HepG2 (cell line): ENCODE data around the gene RBM19. TPM values are rescaled to one million over a fixed set of nuclear protein-coding genes. Genes with fewer than 3 reads are reported as not detected.

Experiments
- EP300 ChIP-seq, 3 experiments: sonication (generic) in 1 of 3; formaldehyde crosslinking in 1 of 3; IDR thresholded peaks; 2 replicates each; pipeline versions ENCODE4 v1.5.1 to v1.6.1; 2011 to 2020; ENCODE audit warnings: low read depth in 2 of 3, low read length in 2 of 3, borderline replicate concordance in 1 of 3, improper control_type of control experiment in 1 of 3, mild to moderate bottlenecking in 1 of 3, missing genetic modification reagents in 1 of 3, moderate library complexity in 1 of 3
- GATAD1 ChIP-seq: IDR thresholded peaks from 2 replicates; pipeline ENCODE4 v1.6.1; 2016; ENCODE audit warnings: missing genetic modification reagents, missing compliant biosample characterization
- GMEB1 ChIP-seq: sonication (generic); formaldehyde crosslinking; IDR thresholded peaks from 2 replicates; pipeline ENCODE4 v1.5.1; 2020; ENCODE audit warnings: missing genetic modification reagents, mild to moderate bottlenecking, borderline replicate concordance
- HDAC2 ChIP-seq: sonication (generic); formaldehyde crosslinking; IDR thresholded peaks from 2 replicates; pipeline ENCODE4 v1.4.0; 2020; ENCODE audit warnings: missing genetic modification reagents
- HIC2 ChIP-seq: sonication (generic); formaldehyde crosslinking; IDR thresholded peaks from 2 replicates; pipeline ENCODE4 v1.9.0; 2022; ENCODE audit warnings: low read depth, missing genetic modification reagents
- JUNB ChIP-seq: sonication (generic); formaldehyde crosslinking; IDR thresholded peaks from 2 replicates; pipeline ENCODE4 v1.8.0; 2022; ENCODE audit warnings: missing genetic modification reagents, mild to moderate bottlenecking, borderline replicate concordance
- KDM2A ChIP-seq: sonication (generic); formaldehyde crosslinking; IDR thresholded peaks from 2 replicates; pipeline ENCODE4 v1.4.0; 2020; ENCODE audit warnings: low read depth, missing genetic modification reagents, borderline replicate concordance
- MEIS1 ChIP-seq: sonication (generic); formaldehyde crosslinking; IDR thresholded peaks from 2 replicates; pipeline ENCODE4 v1.9.0; 2021; ENCODE audit warnings: mild to moderate bottlenecking, missing genetic modification reagents, moderate library complexity, borderline replicate concordance
- RXRB ChIP-seq: IDR thresholded peaks from 2 replicates; pipeline ENCODE4 v1.6.1; 2016; ENCODE audit warnings: borderline replicate concordance, missing genetic modification reagents, missing compliant biosample characterization
- SMAD3 ChIP-seq: sonication (generic); formaldehyde crosslinking; IDR thresholded peaks from 2 replicates; pipeline ENCODE4 v1.4.0; 2020; ENCODE audit warnings: missing genetic modification reagents
- SOX6 ChIP-seq, 2 experiments: fragments of 450-650 bp in 1 of 2; sonication (generic) in 1 of 2; formaldehyde crosslinking in 1 of 2; IDR thresholded peaks; 2 replicates each; pipeline versions ENCODE4 v1.4.0 to v1.6.1; 2017 to 2020; ENCODE audit warnings: antibody characterized with exemption in 1 of 2, mild to moderate bottlenecking in 1 of 2, missing genetic modification reagents in 1 of 2
- STAT6 ChIP-seq: sonication (generic); formaldehyde crosslinking; IDR thresholded peaks from 2 replicates; pipeline ENCODE4 v1.4.0; 2020; ENCODE audit warnings: missing genetic modification reagents, mild to moderate bottlenecking, borderline replicate concordance
- TRIM22 ChIP-seq: fragments of 450-650 bp; IDR thresholded peaks from 2 replicates; pipeline ENCODE4 v1.6.1; 2017
- ZBTB43 ChIP-seq: sonication (generic); formaldehyde crosslinking; conservative IDR thresholded peaks from 2 replicates; pipeline ENCODE4 v1.4.0; 2020; ENCODE audit warnings: missing genetic modification reagents
- ZNF513 ChIP-seq: sonication (generic); formaldehyde crosslinking; conservative IDR thresholded peaks from 2 replicates; pipeline ENCODE4 v1.5.0; 2020; ENCODE audit warnings: missing genetic modification reagents
- ZNF772 ChIP-seq: sonication (generic); formaldehyde crosslinking; IDR thresholded peaks from 2 replicates; pipeline ENCODE4 v1.5.0; 2020; ENCODE audit warnings: mild to moderate bottlenecking, missing genetic modification reagents
- ZNF83 ChIP-seq: sonication (generic); formaldehyde crosslinking; IDR thresholded peaks from 2 replicates; pipeline ENCODE4 v1.4.0; 2020; ENCODE audit warnings: missing genetic modification reagents, mild to moderate bottlenecking, borderline replicate concordance
- polyA plus RNA-seq, 8 experiments: library from polyadenylated mRNA; depleted of rRNA in 3 of 8; stranded (reverse) in 7 of 8; unstranded in 1 of 8; fragments of >200 nt; fragmentation: Illumina TruSeq in 4 of 8; extraction: Trizol in 4 of 8; gene quantifications; 2 replicates each; pipeline versions ENCODE4 v1.2.1 to v1.2.3, GENCODE V29; 2011 to 2016; ENCODE audit warnings: low read depth in 4 of 8, missing spikeins in 1 of 8, mixed read lengths in 1 of 8; ENCODE audit not compliant: insufficient read depth in 1 of 8
- total RNA-seq, 5 experiments: library from RNA; depleted of rRNA; stranded (reverse); fragments of >200 nt; fragmentation: Illumina TruSeq; extraction: Trizol; gene quantifications; 2 replicates each; pipeline ENCODE4 v1.2.3, GENCODE V29; 2016; ENCODE audit warnings: low read depth in 1 of 5

RBM19 gene
- total and polyA plus RNA-seq, 2 of the 13 experiments (the other 11 are each of a cell fraction or from before 2014, with no cell fraction given), result 19.3 to 32.2 TPM

- TF ChIP-seq GMEB1 (CRISPR knock-in tag), result peak; percentile 35; the same call in 1 of the 2 replicates
- TF ChIP-seq EP300 (IDR thresholded peaks at IDR 0.05; ENCODE audit: low read depth in 2 of 2, low read length in 2 of 2), result peak; percentile 61 to 96; a peak in 3 of 4 replicates
- peak; percentile 91 for TF ChIP-seq EP300 (CRISPR knock-in tag; IDR thresholded peaks at IDR 0.05; ENCODE audit: borderline replicate concordance)
- peak; percentile 97 for TF ChIP-seq RXRB (CRISPR knock-in tag)
- TF ChIP-seq SOX6 (IDR thresholded peaks at IDR 0.05), result no peak
- peak; percentile 95 for TF ChIP-seq SOX6 (CRISPR knock-in tag; IDR thresholded peaks at IDR 0.05)
- no peak for TF ChIP-seq TRIM22
- TF ChIP-seq HIC2 (CRISPR knock-in tag), result peak; percentile 68; the same call in 1 of the 2 replicates
- TF ChIP-seq JUNB (CRISPR knock-in tag), result peak; percentile 74
- peak; percentile 74 for TF ChIP-seq GATAD1 (CRISPR knock-in tag)
- peak; percentile 92 for TF ChIP-seq SMAD3 (CRISPR knock-in tag)
- peak; percentile 95 for TF ChIP-seq HDAC2
- peak; percentile 93 for TF ChIP-seq MEIS1 (CRISPR knock-in tag)
- TF ChIP-seq KDM2A, result peak; percentile 69; the same call in 1 of the 2 replicates
- 0 out of 2 replicates have a peak, but pooled peaks have one; percentile 36 for TF ChIP-seq ZBTB43
- 0 out of 2 replicates have a peak, but pooled peaks have one; percentile 23 for TF ChIP-seq ZNF83 (CRISPR knock-in tag)
- no peak for TF ChIP-seq ZNF513 (CRISPR knock-in tag)
- TF ChIP-seq ZNF772 (CRISPR knock-in tag), result peak; percentile 91; the same call in 1 of the 2 replicates
- no peak for TF ChIP-seq STAT6 (CRISPR knock-in tag)
These were observed 195.7 kb downstream of the RBM19 start (continued) for GRCh38 chr12:113770389-113770865.
